ENCODE data around the gene SEC31A.

DNA sequence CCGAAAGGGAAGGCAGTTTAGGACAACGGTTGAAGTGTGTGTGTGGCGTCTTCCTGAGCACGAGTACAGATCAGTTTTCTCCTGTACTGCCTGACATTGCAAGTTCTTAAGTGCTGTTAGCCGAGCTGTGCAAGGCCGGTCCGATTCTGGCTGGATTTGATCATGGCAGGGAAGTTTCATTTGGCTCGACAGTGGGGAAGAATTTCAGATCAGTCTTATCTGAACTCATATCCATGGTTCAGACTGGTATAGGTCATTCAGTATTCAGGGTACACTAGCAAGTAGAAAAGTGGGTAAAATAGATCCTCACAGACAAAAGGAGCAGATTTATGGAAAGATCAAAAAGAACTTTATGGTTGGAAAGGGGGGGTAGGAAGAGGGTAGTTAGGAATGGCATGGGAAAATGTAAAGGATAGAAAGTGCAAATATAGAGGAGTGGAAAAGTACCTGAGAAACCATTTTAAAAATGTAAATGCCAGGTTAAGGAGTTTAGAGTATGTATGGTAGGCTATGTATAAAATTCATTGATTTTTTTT, 10.3 kb upstream of the SEC31A start:
- TF ChIP-seq, protein P1, sequence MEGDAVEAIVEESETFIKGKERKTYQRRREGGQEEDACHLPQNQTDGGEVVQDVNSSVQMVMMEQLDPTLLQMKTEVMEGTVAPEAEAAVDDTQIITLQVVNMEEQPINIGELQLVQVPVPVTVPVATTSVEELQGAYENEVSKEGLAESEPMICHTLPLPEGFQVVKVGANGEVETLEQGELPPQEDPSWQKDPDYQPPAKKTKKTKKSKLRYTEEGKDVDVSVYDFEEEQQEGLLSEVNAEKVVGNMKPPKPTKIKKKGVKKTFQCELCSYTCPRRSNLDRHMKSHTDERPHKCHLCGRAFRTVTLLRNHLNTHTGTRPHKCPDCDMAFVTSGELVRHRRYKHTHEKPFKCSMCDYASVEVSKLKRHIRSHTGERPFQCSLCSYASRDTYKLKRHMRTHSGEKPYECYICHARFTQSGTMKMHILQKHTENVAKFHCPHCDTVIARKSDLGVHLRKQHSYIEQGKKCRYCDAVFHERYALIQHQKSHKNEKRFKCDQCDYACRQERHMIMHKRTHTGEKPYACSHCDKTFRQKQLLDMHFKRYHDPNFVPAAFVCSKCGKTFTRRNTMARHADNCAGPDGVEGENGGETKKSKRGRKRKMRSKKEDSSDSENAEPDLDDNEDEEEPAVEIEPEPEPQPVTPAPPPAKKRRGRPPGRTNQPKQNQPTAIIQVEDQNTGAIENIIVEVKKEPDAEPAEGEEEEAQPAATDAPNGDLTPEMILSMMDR (IDR thresholded peaks at IDR 0.05; ENCODE audit: insufficient read depth, low read length): no peak
- no peak for TF ChIP-seq POLR2AphosphoS5 (IDR thresholded peaks at IDR 0.05; ENCODE audit: low read depth)

All from HL-60 (cell line).